Endodermal cell (in vitro differentiated cells): Measurements from ENCODE around the gene KPNA4. TPM values are rescaled to one million over a fixed set of nuclear protein-coding genes. Genes with fewer than 3 reads are reported as not detected.
"Not testable (repeated sequence)": the region's sequence is repeated elsewhere in the genome, so short reads cannot be mapped to it uniquely, and the experiment has no call there.

ENCODE experiments used
- DNase-seq: peaks from one replicate; pipeline ENCODE4 v3.0.0-alpha.2; 2017
- H3K27ac ChIP-seq: 2 replicates; pipeline ENCODE4 v1.5.1; 2013; ENCODE audit warnings: mild to moderate bottlenecking, low read depth, low read length, moderate library complexity
- H3K27me3 ChIP-seq: 2 replicates; pipeline ENCODE4 v1.6.1; 2013; ENCODE audit warnings: mild to moderate bottlenecking, low read length, moderate library complexity; ENCODE audit not compliant: insufficient read depth, control insufficient read depth, poor library complexity, severe bottlenecking
- H3K36me3 ChIP-seq: 2 replicates; pipeline ENCODE4 v1.7.0; 2013; ENCODE audit warnings: mild to moderate bottlenecking, low read length, moderate library complexity; ENCODE audit not compliant: control insufficient read depth, insufficient read depth
- H3K4me1 ChIP-seq: one replicate; pipeline ENCODE4 v1.7.0; 2013; ENCODE audit warnings: low read length; ENCODE audit not compliant: control insufficient read depth, insufficient read depth
- H3K4me3 ChIP-seq: 2 replicates; pipeline ENCODE4 v1.5.1; 2013; ENCODE audit warnings: mild to moderate bottlenecking, low read length, moderate library complexity
- H3K9ac ChIP-seq: 2 replicates; pipeline ENCODE4 v1.6.1; 2013; ENCODE audit warnings: mild to moderate bottlenecking, low read length, moderate library complexity; ENCODE audit not compliant: poor library complexity, severe bottlenecking; ENCODE audit errors: extremely low read depth
- H3K9me3 ChIP-seq: 2 replicates; pipeline ENCODE4 v1.6.1; 2013; ENCODE audit warnings: mild to moderate bottlenecking, low read length, moderate library complexity; ENCODE audit not compliant: control insufficient read depth
- H3K27ac Mint-ChIP-seq: 2 replicates; pipeline ENCODE4 v1.8.0; 2020; ENCODE audit warnings: mixed read lengths
- H3K27me3 Mint-ChIP-seq: 2 replicates; pipeline ENCODE4 v1.8.0; 2021; ENCODE audit warnings: mild to moderate bottlenecking, mixed read lengths; ENCODE audit not compliant: insufficient read depth
- H3K36me3 Mint-ChIP-seq: 2 replicates; pipeline ENCODE4 v1.8.0; 2020; ENCODE audit warnings: low read depth, mixed read lengths
- H3K4me1 Mint-ChIP-seq: 2 replicates; pipeline ENCODE4 v1.8.0; 2020; ENCODE audit warnings: mixed read lengths
- H3K4me3 Mint-ChIP-seq: 2 replicates; pipeline ENCODE4 v1.8.0; 2020; ENCODE audit warnings: mild to moderate bottlenecking, moderate library complexity, mixed read lengths
- H3K9me3 Mint-ChIP-seq: 2 replicates; pipeline ENCODE4 v1.8.0; 2020; ENCODE audit warnings: mild to moderate bottlenecking, mixed read lengths
- WGBS, 2 experiments: methylation state at CpG; one replicate each; pipeline versions ENCODE4 v1.1.5 to v1.1.7; 2013; ENCODE audit warnings: missing lambda C conversion rate in 2 of 2, mixed read lengths in 1 of 2; ENCODE audit not compliant: insufficient coverage in 1 of 2, insufficient read length in 1 of 2; 5-methylcytosine and 5-hydroxymethylcytosine counted together
- total RNA-seq, 2 donors: library from RNA; stranded (reverse); fragmentation: NEBNext Ultra II Directional in 1 of 2; extraction: Animal tissue kit (Norgen Biotek cat#: 25700) in 1 of 2; gene quantifications; 2 replicates in 1 of 2; 3 replicates in 1 of 2; pipeline ENCODE4 v1.2.1, GENCODE V29; 2021
- TF ChIP-seq, protein P1 (sequence below): fragments of 200-600 bp; sonication (generic); conservative IDR thresholded peaks from 2 replicates; pipeline ENCODE4 v1.5.0; 2021; ENCODE audit warnings: antibody characterized with exemption, mild to moderate bottlenecking

KPNA4 gene
- total RNA-seq, 2 donors from 2014 or later = 65.2 to 73.0 TPM

DNA sequence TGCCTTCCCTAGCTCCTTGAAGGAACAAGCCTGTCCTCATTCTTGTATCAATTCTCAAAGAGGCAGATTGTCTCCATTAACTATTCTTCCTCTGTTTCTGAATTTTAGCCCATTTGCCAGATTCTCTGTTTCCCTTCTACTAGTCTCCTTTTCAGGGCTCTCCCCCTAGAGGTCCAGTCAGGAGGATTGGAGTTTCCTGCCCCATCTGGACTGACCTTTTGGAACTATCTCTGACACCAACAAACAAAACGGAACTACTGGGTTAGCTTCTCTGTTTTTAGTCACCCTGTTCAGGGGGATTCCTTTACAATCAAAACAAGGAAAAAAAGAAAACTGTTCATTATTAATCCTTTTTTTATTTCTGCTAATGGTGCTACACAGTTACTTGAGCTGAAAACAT lies 10.2 kb upstream of the KPNA4 start:
- Mint-ChIP-seq H3K9me3 (peaks cover 14% of the 10 kb centered on the region), H3K4me1 (no peaks in the 10 kb centered on the region), H3K4me3 (no peak overlapping the region), H3K27ac (no peak overlapping the region), H3K27me3 (peaks cover 8% of the 10 kb centered on the region), H3K36me3 (peaks cover 5% of the 10 kb centered on the region)
- Histone ChIP-seq H3K4me1 (no peaks in the 10 kb centered on the region), H3K36me3 (no peaks in the 10 kb centered on the region), H3K27ac (no peak overlapping the region), H3K4me3 (no peak overlapping the region), H3K9ac (no peak overlapping the region), H3K9me3 (peaks cover 11% of the 10 kb centered on the region), H3K27me3 (no peaks in the 10 kb centered on the region)
- WGBS, 2 experiments = 78% methylated on average over 1 of the region's 1 CpG
- TF ChIP-seq, protein P1, sequence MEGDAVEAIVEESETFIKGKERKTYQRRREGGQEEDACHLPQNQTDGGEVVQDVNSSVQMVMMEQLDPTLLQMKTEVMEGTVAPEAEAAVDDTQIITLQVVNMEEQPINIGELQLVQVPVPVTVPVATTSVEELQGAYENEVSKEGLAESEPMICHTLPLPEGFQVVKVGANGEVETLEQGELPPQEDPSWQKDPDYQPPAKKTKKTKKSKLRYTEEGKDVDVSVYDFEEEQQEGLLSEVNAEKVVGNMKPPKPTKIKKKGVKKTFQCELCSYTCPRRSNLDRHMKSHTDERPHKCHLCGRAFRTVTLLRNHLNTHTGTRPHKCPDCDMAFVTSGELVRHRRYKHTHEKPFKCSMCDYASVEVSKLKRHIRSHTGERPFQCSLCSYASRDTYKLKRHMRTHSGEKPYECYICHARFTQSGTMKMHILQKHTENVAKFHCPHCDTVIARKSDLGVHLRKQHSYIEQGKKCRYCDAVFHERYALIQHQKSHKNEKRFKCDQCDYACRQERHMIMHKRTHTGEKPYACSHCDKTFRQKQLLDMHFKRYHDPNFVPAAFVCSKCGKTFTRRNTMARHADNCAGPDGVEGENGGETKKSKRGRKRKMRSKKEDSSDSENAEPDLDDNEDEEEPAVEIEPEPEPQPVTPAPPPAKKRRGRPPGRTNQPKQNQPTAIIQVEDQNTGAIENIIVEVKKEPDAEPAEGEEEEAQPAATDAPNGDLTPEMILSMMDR = peak; percentile 25
- DNase-seq = no peak

GRCh38 chr3:160574636-160575035 lies 9.3 kb upstream of the KPNA4 start:
- no peaks in the 10 kb centered on the region for H3K27me3 ChIP-seq
- TF ChIP-seq, protein P1 = no peak
- Mint-ChIP-seq H3K4me3 (no peak overlapping the region), H3K27ac (no peak overlapping the region), H3K27me3 (peaks cover 7% of the 10 kb centered on the region), H3K9me3 (peaks cover 14% of the 10 kb centered on the region), H3K4me1 (peaks cover 4% of the 10 kb centered on the region), H3K36me3 (peaks cover 5% of the 10 kb centered on the region)
- H3K4me1 ChIP-seq = no peaks in the 10 kb centered on the region
- peaks cover 11% of the 10 kb centered on the region for H3K9me3 ChIP-seq
- peak overlapping the region; percentile 33 for H3K4me3 ChIP-seq
- no peaks in the 10 kb centered on the region for H3K36me3 ChIP-seq
- DNase-seq = no peak
- 92 to 100% methylated on average over 2 to 3 of the region's 3 CpGs for WGBS, 2 experiments
- no peak overlapping the region for H3K9ac ChIP-seq
- no peak overlapping the region for H3K27ac ChIP-seq

DNA sequence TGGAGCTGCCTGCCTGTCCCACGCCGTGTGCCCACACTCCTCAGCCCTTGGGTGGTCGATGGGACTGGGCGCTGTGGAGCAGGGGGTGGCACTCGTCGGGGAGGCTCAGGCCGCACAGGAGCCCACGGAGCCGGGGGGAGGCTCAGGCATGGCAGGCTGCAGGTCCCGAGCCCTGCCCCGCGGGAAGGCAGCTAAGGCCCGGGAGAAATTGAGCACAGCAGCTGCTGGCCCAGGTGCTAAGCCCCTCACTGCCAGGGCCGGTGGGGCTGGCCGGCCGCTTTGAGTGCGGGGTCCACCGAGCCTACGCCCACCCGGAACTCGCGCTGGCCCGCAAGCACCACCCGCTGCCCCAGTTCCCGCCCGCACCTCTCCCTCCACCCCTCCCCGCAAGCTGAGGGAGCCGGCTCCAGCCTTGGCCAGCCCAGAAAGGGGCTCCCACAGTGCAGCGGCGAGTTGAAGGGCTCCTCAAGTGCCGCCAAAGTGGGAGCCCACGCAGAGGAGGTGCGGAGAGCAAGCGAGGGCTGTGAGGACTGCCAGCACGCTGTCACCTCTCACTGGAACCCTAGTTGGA lies 8.7 kb upstream of the KPNA4 start:
- Histone ChIP-seq H3K4me3 (peak overlapping the region; percentile 33), H3K9me3 (peaks cover 11% of the 10 kb centered on the region)
- H3K27ac Mint-ChIP-seq, H3K4me3 Mint-ChIP-seq, H3K27ac ChIP-seq, H3K36me3 Mint-ChIP-seq, H3K27me3 Mint-ChIP-seq, DNase-seq, H3K9ac ChIP-seq, H3K27me3 ChIP-seq, H3K36me3 ChIP-seq, H3K4me1 ChIP-seq, H3K4me1 Mint-ChIP-seq: not testable (repeated sequence)
- peaks cover 14% of the 10 kb centered on the region for H3K9me3 Mint-ChIP-seq
- 96 to 97% methylated on average over 18 to 35 of the region's 35 CpGs for WGBS, 2 experiments
